GM19438 (cell line): ENCODE data around the gene AVPR2.

ENCODE experiments used
- ATAC-seq: cut with Tn5 transposase; IDR thresholded peaks from one replicate; pipeline ENCODE4 v1.9.1; 2021; ENCODE audit warnings: low read depth; ENCODE audit not compliant: unreplicated experiment

AVPR2 gene

DNA sequence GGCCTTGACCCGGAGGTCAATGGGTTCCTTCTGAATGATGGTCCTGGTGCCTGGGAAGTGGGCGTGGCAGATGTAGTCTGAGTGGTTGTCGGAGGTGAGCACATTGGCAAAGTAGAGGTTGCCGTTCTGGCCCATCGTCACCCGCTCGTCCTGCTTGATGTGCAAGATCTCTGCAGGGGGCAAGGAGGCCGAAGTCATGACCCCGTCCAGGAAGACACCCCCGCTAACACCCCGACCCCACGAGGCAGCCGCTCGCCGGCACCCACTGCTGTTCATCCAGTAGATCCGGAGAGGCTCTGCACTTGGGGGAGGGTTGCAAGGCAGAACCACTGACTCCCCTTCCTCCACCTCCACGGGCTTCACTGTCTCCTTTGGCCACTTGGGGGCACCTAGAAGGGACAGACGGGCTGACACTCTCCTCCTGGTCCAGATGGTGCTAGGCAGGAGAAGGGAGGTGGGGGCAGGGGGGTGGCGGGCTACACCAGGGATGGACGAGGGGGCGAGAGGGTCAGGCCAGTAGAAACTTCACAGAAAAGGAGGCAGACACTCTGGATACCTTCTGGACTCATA, 33.6 kb upstream of the AVPR2 start:
- ATAC-seq: no peak

- no peak for ATAC-seq
Observed at GRCh38 chrX:153871451-153871850, 33.0 kb upstream of the AVPR2 start.

DNA sequence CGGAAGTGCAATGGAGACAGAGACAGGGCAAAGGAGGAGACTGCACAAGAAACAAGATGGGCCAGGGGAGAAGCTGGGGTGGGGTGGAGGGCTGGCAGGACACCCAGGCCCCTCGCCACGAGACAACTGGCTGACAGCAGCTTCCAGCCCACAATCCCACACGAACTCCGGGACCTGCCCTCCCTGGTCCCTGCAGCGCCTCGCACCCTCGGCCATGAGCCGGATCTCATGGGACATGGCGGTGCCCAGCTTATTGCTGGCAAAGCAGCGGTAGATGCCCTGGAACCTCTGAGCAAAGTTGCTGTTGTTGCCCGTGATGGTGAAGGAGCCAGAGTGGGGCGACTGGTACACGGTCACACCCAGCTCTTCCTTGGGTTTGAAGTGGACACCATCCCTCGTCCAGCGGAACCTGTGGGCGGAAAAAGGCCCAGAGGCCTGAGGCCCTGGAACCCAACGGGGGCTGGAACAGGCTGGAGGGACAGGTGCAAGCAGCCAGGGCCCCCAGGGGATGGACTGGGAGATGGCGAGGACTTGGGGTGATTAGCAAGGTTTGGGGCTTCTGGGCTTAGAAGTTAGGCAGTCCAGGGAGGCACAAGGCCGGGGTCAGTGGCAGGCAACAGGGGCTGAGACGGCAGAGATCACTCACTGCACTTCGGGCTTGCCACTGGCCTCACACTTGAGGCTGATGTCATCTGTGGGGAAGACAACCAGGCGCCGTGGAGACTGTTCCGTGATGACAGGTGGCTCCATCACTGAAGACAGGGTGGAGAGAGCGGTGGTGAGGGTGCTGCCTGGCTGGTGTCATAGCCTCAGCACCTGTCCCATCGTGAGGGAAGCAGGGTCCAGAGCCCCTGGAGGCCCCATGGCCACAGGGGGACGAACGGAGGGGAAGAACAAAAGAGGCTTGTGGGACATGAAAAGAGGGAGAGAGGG, 32.3 kb upstream of the AVPR2 start:
- ATAC-seq: no peak

- ATAC-seq: no peak
Observed at GRCh38 chrX:153873282-153874084, 31.0 kb upstream of the AVPR2 start.

DNA sequence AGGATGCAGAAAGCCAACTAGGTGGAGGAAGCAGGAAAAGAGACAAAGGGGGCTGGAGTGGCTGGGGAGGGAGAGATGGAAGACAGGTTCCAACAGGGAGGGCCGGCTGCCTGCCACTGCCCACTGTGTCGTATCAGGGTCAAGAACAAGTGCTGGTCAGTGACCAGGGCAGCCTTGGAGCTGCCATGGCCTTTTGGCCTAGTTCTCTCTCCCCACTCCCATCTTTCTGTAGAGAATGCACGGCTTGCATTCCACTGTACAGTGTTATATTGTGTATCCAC, 30.4 kb upstream of the AVPR2 start:
- no peak for ATAC-seq

- ATAC-seq: no peak
Observed at GRCh38 chrX:153874366-153875125, 29.9 kb upstream of the AVPR2 start.

- no peak for ATAC-seq
Observed at GRCh38 chrX:153875391-153876111, 28.9 kb upstream of the AVPR2 start.

GRCh38 chrX:153876112-153876491, 28.4 kb upstream of the AVPR2 start:
- no peak for ATAC-seq

GRCh38 chrX:153877571-153878261, 26.8 kb upstream of the AVPR2 start:
- no peak for ATAC-seq

DNA sequence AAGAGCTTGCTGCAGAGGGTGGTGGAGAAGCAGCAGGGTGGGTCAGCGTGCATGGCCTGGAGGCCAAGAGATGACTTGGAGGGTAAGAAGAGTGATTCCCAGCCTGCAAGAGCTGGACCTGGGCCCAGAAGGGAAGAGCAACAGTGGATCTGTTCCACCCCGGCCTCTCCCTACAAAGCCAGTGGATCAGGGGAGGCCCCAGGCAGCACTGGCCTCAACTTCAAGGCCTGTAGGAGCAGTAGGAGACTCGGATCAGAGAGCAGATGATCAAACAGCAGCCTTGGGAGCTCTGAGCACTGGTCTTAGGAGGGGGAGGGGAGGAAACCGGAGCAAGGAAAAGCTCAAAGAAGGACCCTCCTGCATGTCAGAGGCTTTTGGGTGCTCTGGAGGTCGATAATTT, 26.1 kb upstream of the AVPR2 start:
- ATAC-seq: no peak

GRCh38 chrX:153878969-153879653, 25.4 kb upstream of the AVPR2 start:
- ATAC-seq: no peak

- no peak for ATAC-seq
Observed at GRCh38 chrX:153879741-153880439, 24.6 kb upstream of the AVPR2 start.

- ATAC-seq: no peak
Observed at GRCh38 chrX:153880440-153880815, 24.0 kb upstream of the AVPR2 start.

GRCh38 chrX:153881281-153881680, 23.2 kb upstream of the AVPR2 start:
- ATAC-seq: no peak

DNA sequence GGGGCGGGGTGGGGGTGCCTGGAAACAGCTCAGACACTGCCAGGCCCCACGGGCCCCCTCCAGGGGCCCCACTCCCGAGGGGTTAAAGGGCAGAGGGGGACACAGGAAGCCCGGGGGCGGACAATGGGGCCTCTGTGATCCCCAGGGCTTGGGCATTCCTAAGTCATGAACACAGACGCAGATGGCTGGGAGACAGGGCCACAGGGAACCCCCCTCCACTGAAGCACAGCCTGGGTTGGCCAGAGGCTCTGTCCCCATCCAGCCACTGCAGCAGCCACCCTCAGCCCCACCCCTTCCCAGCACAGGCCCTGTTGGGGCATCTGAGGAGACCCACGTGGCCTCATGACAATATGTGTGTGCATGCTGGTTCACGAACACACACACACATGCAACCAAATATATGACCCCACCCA, 22.4 kb upstream of the AVPR2 start:
- ATAC-seq: no peak

GRCh38 chrX:153882557-153882956, 21.9 kb upstream of the AVPR2 start:
- no peak for ATAC-seq

- no peak for ATAC-seq
Observed at GRCh38 chrX:153883163-153883843, 21.2 kb upstream of the AVPR2 start.

DNA sequence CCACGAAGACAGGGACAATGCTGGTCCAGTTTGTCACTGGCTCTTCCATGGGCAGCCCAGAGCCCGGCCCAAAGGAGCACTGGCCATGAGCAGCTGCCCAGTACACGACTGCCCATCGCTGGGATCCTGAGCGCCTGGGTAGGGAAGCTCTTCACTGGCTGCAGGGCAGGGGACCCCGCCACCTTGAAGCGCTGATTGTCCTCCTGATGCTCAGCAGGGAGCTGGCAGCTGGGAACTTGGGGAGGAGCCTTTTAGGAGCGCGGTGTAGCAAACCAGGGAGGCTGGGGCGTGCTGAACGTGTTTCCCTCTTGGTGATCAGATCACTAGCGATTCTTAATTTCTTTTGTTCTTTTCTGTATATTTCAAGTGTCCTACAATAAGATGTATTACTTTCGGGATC, 20.3 kb upstream of the AVPR2 start:
- no peak for ATAC-seq
